K562 (cell line): Measurements from ENCODE around the gene SERPINA6.

Experiments
- TSC22D4 ChIP-seq: fragments of 450-650 bp; IDR thresholded peaks from 2 replicates; pipeline ENCODE4 v1.6.1; 2016; ENCODE audit warnings: missing genetic modification characterization, missing biosample characterization, control low read depth
- ZNF589 ChIP-seq: fragments of 200-800 bp; sonication (Bioruptor generic); IDR thresholded peaks from 2 replicates; pipeline ENCODE4 v1.6.1; 2016; ENCODE audit warnings: low read depth, missing genetic modification characterization, missing compliant biosample characterization
- TF ChIP-seq, protein P1 (sequence below): sonication (generic); formaldehyde crosslinking; IDR thresholded peaks from 2 replicates; pipeline ENCODE4 v1.8.1; 2023; ENCODE audit warnings: mild to moderate bottlenecking, missing genetic modification reagents, moderate library complexity

DNA sequence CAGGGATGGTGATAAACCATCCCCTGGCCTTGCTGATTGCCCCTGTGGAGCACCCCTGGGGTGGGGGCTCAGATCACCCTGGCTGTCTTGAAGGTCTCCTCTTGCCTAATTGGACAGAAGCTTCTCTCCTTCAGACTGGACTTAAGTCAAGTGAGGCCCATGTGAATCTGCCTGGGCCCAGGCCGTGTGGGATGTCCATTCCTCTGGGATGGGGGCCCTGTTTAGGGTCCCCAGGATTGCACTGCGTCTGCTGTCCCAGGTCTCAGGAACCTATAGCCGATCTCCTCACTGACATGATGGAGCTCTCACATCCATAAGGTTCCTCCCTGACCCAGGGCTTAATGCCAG is 45.1 kb upstream of the SERPINA6 start:
- TF ChIP-seq ZNF589: no peak
- TF ChIP-seq, protein P1, sequence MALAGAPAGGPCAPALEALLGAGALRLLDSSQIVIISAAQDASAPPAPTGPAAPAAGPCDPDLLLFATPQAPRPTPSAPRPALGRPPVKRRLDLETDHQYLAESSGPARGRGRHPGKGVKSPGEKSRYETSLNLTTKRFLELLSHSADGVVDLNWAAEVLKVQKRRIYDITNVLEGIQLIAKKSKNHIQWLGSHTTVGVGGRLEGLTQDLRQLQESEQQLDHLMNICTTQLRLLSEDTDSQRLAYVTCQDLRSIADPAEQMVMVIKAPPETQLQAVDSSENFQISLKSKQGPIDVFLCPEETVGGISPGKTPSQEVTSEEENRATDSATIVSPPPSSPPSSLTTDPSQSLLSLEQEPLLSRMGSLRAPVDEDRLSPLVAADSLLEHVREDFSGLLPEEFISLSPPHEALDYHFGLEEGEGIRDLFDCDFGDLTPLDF: no peak
- no peak for TF ChIP-seq TSC22D4 (tag)
